Epidermal melanocyte (primary cell): Measurements from ENCODE around the gene KRT82.

Experiments
- DNase-seq: peaks from one replicate; pipeline ENCODE4 v3.0.0; 2011; ENCODE audit warnings: low spot score; ENCODE audit not compliant: insufficient read length

Gene KRT82

GRCh38 chr12:52436000-52436827, 30.1 kb upstream of the KRT82 start:
- no peak for DNase-seq

GRCh38 chr12:52435659-52435999, 29.5 kb upstream of the KRT82 start:
- DNase-seq: no peak

- no peak for DNase-seq
Measured at GRCh38 chr12:52434760-52435530, 28.8 kb upstream of the KRT82 start.

GRCh38 chr12:52434081-52434733, 28.1 kb upstream of the KRT82 start, which contains the start of gene KRT75:
TSS of gene KRT75 (minus strand) at chr12:52434371. CDS start at chr12:52434304, 67 bp downstream.
- DNase-seq: no peak

- no peak for DNase-seq
Measured at GRCh38 chr12:52433501-52434080, 27.5 kb upstream of the KRT82 start.

GRCh38 chr12:52432559-52433207, 26.5 kb upstream of the KRT82 start:
- no peak for DNase-seq

GRCh38 chr12:52428121-52428520, 22.0 kb upstream of the KRT82 start:
- no peak for DNase-seq

- no peak for DNase-seq
Measured at GRCh38 chr12:52427083-52427482, 20.9 kb upstream of the KRT82 start.

GRCh38 chr12:52426034-52426433, 19.9 kb upstream of the KRT82 start:
- no peak for DNase-seq

- DNase-seq: no peak
Measured at GRCh38 chr12:52425466-52425865, 19.3 kb upstream of the KRT82 start.

GRCh38 chr12:52423661-52424500, 17.7 kb upstream of the KRT82 start:
- DNase-seq: no peak

- DNase-seq: no peak
Measured at GRCh38 chr12:52423035-52423434, 16.9 kb upstream of the KRT82 start.

GRCh38 chr12:52419656-52420055, 13.5 kb upstream of the KRT82 start:
- DNase-seq: no peak

- DNase-seq: no peak
Measured at GRCh38 chr12:52418576-52419110, 12.5 kb upstream of the KRT82 start.

- DNase-seq: no peak
Measured at GRCh38 chr12:52417740-52418139, 11.6 kb upstream of the KRT82 start.

GRCh38 chr12:52416795-52417194, 10.7 kb upstream of the KRT82 start:
- no peak for DNase-seq

- no peak for DNase-seq
Measured at GRCh38 chr12:52415870-52416750, 10.0 kb upstream of the KRT82 start.

GRCh38 chr12:52414936-52415335, 8.8 kb upstream of the KRT82 start:
- no peak for DNase-seq

- DNase-seq: no peak
Measured at GRCh38 chr12:52413782-52414345, 7.7 kb upstream of the KRT82 start.
